SK-N-SH treated with all-trans-retinoic acid at 6 μM for 48 hours (cell line): Measurements from ENCODE around the gene DNAI7.
A peak's percentile ranks its signal among the peaks of the same experiment; 100 is the strongest.

Source experiments
- ATAC-seq: fragments of 200-7000 bp; cut with Tn5 transposase; 3 replicates; pipeline ENCODE4 v1.9.1; 2020; ENCODE audit warnings: mild to moderate bottlenecking, moderate library complexity
- ARNTL ChIP-seq: fragments of 450-650 bp; formaldehyde crosslinking; IDR thresholded peaks from 2 replicates; pipeline ENCODE4 v1.5.0; 2020; ENCODE audit warnings: low read depth, mild to moderate bottlenecking, moderate library complexity, borderline replicate concordance
- CREB5 ChIP-seq: fragments of 250-450 bp; sonication (Bioruptor Pico); IDR thresholded peaks from 2 replicates; pipeline ENCODE4 v1.5.1; 2020; ENCODE audit warnings: low read depth, mild to moderate bottlenecking, moderate library complexity
- CSDC2 ChIP-seq: fragments of 250-450 bp; sonication (Bioruptor Pico); IDR thresholded peaks from 2 replicates; pipeline ENCODE4 v1.5.0; 2020; ENCODE audit warnings: mild to moderate bottlenecking, moderate library complexity
- ESRRG ChIP-seq: fragments of 250-450 bp; sonication (Bioruptor Pico); IDR thresholded peaks from 2 replicates; pipeline ENCODE4 v1.6.1; 2021; ENCODE audit warnings: mild to moderate bottlenecking
- GLIS3 ChIP-seq: fragments of 250-450 bp; sonication (Bioruptor Pico); IDR thresholded peaks from 2 replicates; pipeline ENCODE4 v1.5.0; 2020; ENCODE audit warnings: mild to moderate bottlenecking, moderate library complexity
- ISL1 ChIP-seq: fragments of 250-450 bp; sonication (Bioruptor Pico); IDR thresholded peaks from 2 replicates; pipeline ENCODE4 v2.1.2; 2022; ENCODE audit warnings: mild to moderate bottlenecking, moderate library complexity
- OSR1 ChIP-seq: fragments of 250-450 bp; sonication (Bioruptor Pico); IDR thresholded peaks from 2 replicates; pipeline ENCODE4 v1.8.0; 2022; ENCODE audit warnings: moderate library complexity, mild to moderate bottlenecking, inconsistent platforms
- PPARA ChIP-seq: fragments of 250-450 bp; sonication (Bioruptor Pico); IDR thresholded peaks from 2 replicates; pipeline ENCODE4 v1.5.0; 2020; ENCODE audit warnings: mild to moderate bottlenecking, borderline replicate concordance
- RARB ChIP-seq: fragments of 250-450 bp; sonication (Bioruptor Pico); IDR thresholded peaks from 2 replicates; pipeline ENCODE4 v1.8.0; 2021; ENCODE audit warnings: mild to moderate bottlenecking, moderate library complexity
- SNAI2 ChIP-seq: fragments of 250-450 bp; sonication (Bioruptor Pico); IDR thresholded peaks from 2 replicates; pipeline ENCODE4 v1.5.0; 2020; ENCODE audit warnings: mild to moderate bottlenecking, moderate library complexity
- TCF4 ChIP-seq: fragments of 250-450 bp; sonication (Bioruptor Pico); IDR thresholded peaks from 2 replicates; pipeline ENCODE4 v1.8.0; 2021; ENCODE audit warnings: mild to moderate bottlenecking, moderate library complexity, borderline replicate concordance
- TOX ChIP-seq: fragments of 250-450 bp; sonication (Bioruptor Pico); IDR thresholded peaks from 2 replicates; pipeline ENCODE4 v1.8.0; 2021; ENCODE audit warnings: mild to moderate bottlenecking, moderate library complexity, borderline replicate concordance
- ZC3H10 ChIP-seq: fragments of 250-450 bp; sonication (Bioruptor Pico); IDR thresholded peaks from 2 replicates; pipeline ENCODE4 v1.5.1; 2021; ENCODE audit warnings: mild to moderate bottlenecking, moderate library complexity
- ZFP3 ChIP-seq: fragments of 250-450 bp; sonication (Bioruptor Pico); IDR thresholded peaks from 2 replicates; pipeline ENCODE4 v1.5.0; 2020; ENCODE audit warnings: mild to moderate bottlenecking, moderate library complexity
- ZFP30 ChIP-seq: fragments of 450-650 bp; formaldehyde crosslinking; IDR thresholded peaks from 2 replicates; pipeline ENCODE4 v1.5.0; 2022; ENCODE audit warnings: mild to moderate bottlenecking, moderate library complexity
- ZNF565 ChIP-seq: fragments of 450-650 bp; formaldehyde crosslinking; conservative IDR thresholded peaks from 2 replicates; pipeline ENCODE4 v1.5.0; 2020; ENCODE audit warnings: low read depth, mild to moderate bottlenecking, moderate library complexity
- ZNF70 ChIP-seq: fragments of 450-650 bp; formaldehyde crosslinking; IDR thresholded peaks from 2 replicates; pipeline ENCODE4 v1.5.0; 2020; ENCODE audit warnings: mild to moderate bottlenecking, moderate library complexity
- ZNF8 ChIP-seq: fragments of 450-650 bp; formaldehyde crosslinking; IDR thresholded peaks from 2 replicates; pipeline ENCODE4 v1.5.0; 2020; ENCODE audit warnings: mild to moderate bottlenecking, moderate library complexity
- TF ChIP-seq, protein P1 (sequence below): fragments of 250-450 bp; sonication (Bioruptor Pico); IDR thresholded peaks from 2 replicates; pipeline ENCODE4 v1.8.0; 2020; ENCODE audit warnings: mild to moderate bottlenecking, moderate library complexity, borderline replicate concordance
- TF ChIP-seq, protein P2 (sequence below): fragments of 250-450 bp; sonication (Bioruptor Pico); IDR thresholded peaks from 2 replicates; pipeline ENCODE4 v1.8.0; 2021; ENCODE audit warnings: low read depth, mild to moderate bottlenecking, moderate library complexity, borderline replicate concordance
- TF ChIP-seq, protein P3 (sequence below): fragments of 250-450 bp; sonication (Bioruptor Pico); IDR thresholded peaks from 2 replicates; pipeline ENCODE4 v1.5.1; 2021; ENCODE audit warnings: mild to moderate bottlenecking, moderate library complexity

DNAI7 gene

GRCh38 chr12:25213338-25213737 is 18.4 kb upstream of the DNAI7 start:
- TF ChIP-seq ISL1 (CRISPR knock-in tag) (no peak), GLIS3 (no peak), ARNTL (CRISPR knock-in tag) (no peak), RARB (CRISPR knock-in tag) (no peak), ZFP30 (no peak), CSDC2 (no peak), ZFP3 (CRISPR knock-in tag) (no peak), ESRRG (CRISPR knock-in tag) (no peak), ZNF8 (no peak), ZC3H10 (no peak), PPARA (no peak), ZNF70 (CRISPR knock-in tag) (no peak)
- TF ChIP-seq, protein P1, sequence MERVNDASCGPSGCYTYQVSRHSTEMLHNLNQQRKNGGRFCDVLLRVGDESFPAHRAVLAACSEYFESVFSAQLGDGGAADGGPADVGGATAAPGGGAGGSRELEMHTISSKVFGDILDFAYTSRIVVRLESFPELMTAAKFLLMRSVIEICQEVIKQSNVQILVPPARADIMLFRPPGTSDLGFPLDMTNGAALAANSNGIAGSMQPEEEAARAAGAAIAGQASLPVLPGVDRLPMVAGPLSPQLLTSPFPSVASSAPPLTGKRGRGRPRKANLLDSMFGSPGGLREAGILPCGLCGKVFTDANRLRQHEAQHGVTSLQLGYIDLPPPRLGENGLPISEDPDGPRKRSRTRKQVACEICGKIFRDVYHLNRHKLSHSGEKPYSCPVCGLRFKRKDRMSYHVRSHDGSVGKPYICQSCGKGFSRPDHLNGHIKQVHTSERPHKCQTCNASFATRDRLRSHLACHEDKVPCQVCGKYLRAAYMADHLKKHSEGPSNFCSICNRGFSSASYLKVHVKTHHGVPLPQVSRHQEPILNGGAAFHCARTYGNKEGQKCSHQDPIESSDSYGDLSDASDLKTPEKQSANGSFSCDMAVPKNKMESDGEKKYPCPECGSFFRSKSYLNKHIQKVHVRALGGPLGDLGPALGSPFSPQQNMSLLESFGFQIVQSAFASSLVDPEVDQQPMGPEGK (CRISPR knock-in tag) = no peak
- ATAC-seq = no peak

DNA sequence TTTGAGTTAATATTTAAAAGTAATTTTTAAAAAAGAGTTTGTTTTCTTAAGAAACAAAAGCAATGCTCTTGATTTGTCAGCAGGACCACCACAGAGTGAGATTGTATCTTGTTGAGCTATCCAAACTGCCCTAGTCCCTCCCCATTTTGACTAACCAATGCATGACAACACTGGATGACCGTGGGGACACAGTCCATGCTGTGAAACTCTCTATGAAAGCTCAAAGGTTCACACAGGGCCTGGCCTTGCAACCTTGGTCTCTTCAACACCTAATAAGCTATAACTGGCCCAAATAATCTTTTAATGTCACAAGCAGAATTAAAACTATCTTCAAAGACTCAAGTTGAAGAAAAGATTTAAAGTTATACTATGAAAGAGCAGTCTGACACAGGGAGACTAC is 13.6 kb upstream of the DNAI7 start:
- ATAC-seq = no peak
- no peak for TF ChIP-seq GLIS3
- TF ChIP-seq ISL1 (CRISPR knock-in tag) = no peak
- no peak for TF ChIP-seq SNAI2 (CRISPR knock-in tag)
- TF ChIP-seq ZFP30 = no peak
- no peak for TF ChIP-seq TCF4 (CRISPR knock-in tag)
- no peak for TF ChIP-seq ZNF565
- TF ChIP-seq, protein P2, sequence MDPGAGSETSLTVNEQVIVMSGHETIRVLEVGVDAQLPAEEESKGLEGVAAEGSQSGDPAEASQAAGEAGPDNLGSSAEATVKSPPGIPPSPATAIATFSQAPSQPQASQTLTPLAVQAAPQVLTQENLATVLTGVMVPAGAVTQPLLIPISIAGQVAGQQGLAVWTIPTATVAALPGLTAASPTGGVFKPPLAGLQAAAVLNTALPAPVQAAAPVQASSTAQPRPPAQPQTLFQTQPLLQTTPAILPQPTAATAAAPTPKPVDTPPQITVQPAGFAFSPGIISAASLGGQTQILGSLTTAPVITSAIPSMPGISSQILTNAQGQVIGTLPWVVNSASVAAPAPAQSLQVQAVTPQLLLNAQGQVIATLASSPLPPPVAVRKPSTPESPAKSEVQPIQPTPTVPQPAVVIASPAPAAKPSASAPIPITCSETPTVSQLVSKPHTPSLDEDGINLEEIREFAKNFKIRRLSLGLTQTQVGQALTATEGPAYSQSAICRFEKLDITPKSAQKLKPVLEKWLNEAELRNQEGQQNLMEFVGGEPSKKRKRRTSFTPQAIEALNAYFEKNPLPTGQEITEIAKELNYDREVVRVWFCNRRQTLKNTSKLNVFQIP (CRISPR knock-in tag) = no peak

GRCh38 chr12:25207846-25208245 is 12.9 kb upstream of the DNAI7 start:
- TF ChIP-seq RARB (CRISPR knock-in tag) = no peak
- no peak for TF ChIP-seq ZNF565
- ATAC-seq = no peak

DNA sequence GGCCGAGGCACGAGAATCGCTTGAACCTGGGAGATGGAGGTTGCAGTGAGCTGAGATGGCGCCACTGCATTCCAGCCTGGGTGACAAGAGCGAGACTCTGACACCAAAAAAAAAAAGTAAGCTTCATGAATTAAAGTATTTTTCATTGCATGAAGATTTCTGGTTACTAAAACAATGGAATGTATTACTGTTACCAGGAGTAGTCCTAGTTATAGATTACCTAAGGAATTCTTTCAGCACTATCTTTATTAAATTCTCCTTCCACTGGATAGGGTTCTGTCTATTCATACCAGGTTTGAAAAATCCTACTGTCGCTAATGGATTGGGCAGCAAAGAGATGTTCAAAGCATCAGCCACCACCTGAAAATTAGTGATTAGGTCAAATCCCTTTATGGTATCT is 12.5 kb upstream of the DNAI7 start:
- no peak for ATAC-seq
- TF ChIP-seq RARB (CRISPR knock-in tag) = no peak
- TF ChIP-seq ZFP3 (CRISPR knock-in tag) = no peak
- no peak for TF ChIP-seq ARNTL (CRISPR knock-in tag)
- no peak for TF ChIP-seq CREB5
- TF ChIP-seq ISL1 (CRISPR knock-in tag) = no peak
- no peak for TF ChIP-seq TOX (CRISPR knock-in tag)
- no peak for TF ChIP-seq OSR1
- TF ChIP-seq ZC3H10 = no peak

DNA sequence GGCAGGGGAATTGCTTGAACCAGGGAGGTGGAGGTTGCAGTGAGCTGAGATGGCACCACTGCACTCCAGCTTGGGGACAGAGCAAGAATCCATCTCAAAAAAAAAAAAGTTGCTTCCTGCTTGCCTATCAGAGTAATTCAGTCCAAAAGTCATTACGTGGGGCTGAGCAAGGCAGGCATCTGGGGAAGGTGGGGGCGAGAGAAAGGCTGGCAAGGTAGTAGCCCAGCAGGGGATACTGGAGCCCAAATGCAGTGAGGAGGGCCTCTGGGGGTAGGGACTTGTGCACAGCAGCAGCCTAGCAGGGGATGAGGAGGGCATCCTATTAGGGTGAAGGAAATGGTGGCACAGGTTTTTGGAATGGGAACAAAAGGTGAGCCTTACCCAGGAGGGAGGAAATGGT is 7.2 kb upstream of the DNAI7 start:
- no peak for ATAC-seq
- TF ChIP-seq SNAI2 (CRISPR knock-in tag) (no peak), ESRRG (CRISPR knock-in tag) (no peak), ZNF8 (no peak), ZNF70 (CRISPR knock-in tag) (no peak)
- TF ChIP-seq, protein P3, sequence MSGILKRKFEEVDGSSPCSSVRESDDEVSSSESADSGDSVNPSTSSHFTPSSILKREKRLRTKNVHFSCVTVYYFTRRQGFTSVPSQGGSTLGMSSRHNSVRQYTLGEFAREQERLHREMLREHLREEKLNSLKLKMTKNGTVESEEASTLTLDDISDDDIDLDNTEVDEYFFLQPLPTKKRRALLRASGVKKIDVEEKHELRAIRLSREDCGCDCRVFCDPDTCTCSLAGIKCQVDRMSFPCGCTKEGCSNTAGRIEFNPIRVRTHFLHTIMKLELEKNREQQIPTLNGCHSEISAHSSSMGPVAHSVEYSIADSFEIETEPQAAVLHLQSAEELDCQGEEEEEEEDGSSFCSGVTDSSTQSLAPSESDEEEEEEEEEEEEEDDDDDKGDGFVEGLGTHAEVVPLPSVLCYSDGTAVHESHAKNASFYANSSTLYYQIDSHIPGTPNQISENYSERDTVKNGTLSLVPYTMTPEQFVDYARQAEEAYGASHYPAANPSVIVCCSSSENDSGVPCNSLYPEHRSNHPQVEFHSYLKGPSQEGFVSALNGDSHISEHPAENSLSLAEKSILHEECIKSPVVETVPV (CRISPR knock-in tag) = no peak

- peak; percentile 83 for ATAC-seq
- TF ChIP-seq OSR1 (no peak), ISL1 (CRISPR knock-in tag) (peak; percentile 56), ZFP3 (CRISPR knock-in tag) (0 out of 2 replicates have a peak, but pooled peaks have one; percentile 53)
- TF ChIP-seq, protein P1 (CRISPR knock-in tag) = 0 out of 2 replicates have a peak, but pooled peaks have one; percentile 10
Observed at GRCh38 chr12:25200703-25201102, 5.7 kb upstream of the DNAI7 start.
